ENCODE results near the gene ITGAD. TPM values are rescaled to one million over a fixed set of nuclear protein-coding genes. Genes with fewer than 3 reads are reported as not detected.

ITGAD gene
- total and polyA plus RNA-seq, 2 of the 8 experiments (the other 6 are each of a cell fraction or from before 2014, with no cell fraction given) = 0.06 TPM; not detected in 1

DNA sequence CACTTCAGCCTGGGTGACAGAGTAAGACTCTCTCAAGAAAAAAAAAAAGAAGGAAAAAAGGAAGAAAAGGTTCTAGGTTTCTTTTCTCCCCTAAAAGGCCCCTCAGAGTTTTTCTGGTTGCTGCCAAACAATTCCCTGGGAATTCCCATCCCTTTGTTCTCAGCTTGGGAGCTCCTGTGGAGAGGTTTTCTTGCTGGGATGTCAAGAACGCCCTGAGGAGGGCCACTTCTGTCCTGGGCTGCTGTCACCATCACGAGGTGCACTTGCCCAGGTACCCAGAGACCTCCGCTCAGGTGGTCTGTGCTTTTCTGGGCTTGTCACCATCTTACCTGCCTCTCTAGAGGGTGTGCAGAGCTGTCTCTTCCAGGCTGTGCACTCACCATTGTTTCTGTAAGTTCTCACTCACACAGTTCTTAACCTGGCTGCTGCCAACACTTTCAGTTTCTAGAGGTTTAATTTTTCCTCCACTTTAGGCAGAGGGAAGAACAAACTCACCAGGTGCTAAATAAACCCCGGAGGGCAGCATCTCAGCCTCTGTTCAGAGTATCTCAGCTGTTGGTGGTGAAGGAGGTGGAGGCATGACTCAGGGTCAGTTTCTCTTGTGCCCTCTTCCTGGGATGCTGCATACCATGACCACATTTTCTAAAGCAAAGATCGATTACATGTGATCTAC lies 37.4 kb downstream of the ITGAD start:
- Histone ChIP-seq H3K56ac (replicated peaks; ENCODE audit: insufficient read length, low read depth, low read length) (no peak overlapping the region), H3K4me3 (ENCODE audit: extremely low read depth in 1 of 4, insufficient read depth in 2 of 4, low read depth in 3 of 4, low read length in 4 of 4) (no peak overlapping the region), H2BK120ac (replicated peaks; ENCODE audit: low read depth, low read length) (no peak overlapping the region), H2BK12ac (ENCODE audit: low read depth, low read length) (no peak overlapping the region), H3K36me3 (ENCODE audit: control insufficient read depth in 2 of 4, insufficient read depth in 4 of 4, low read length in 3 of 4) (no peaks in the 10 kb centered on the region), H4K8ac (ENCODE audit: extremely low read depth, insufficient read depth, low read length) (no peak overlapping the region), H2BK20ac (ENCODE audit: low read length) (no peak overlapping the region), H3K27ac (ENCODE audit: low read depth, low read length) (no peak overlapping the region), H3K18ac (ENCODE audit: extremely low read depth, low read length) (no peak overlapping the region), H3K9me3 (ENCODE audit: insufficient read depth in 2 of 2, low read depth in 1 of 2, low read length in 1 of 2) (peaks cover 5 to 6% of the 10 kb centered on the region in 2 experiments), H3K9ac (replicated peaks in 1 of 4; ENCODE audit: extremely low read depth in 1 of 4, low read depth in 3 of 4, low read length in 3 of 4) (no peak overlapping the region), H2AK5ac (ENCODE audit: low read depth, low read length) (no peak overlapping the region), H3K4me2 (ENCODE audit: insufficient read depth in 1 of 2, low read depth in 2 of 2, low read length in 2 of 2) (0 out of 4 replicates have a peak overlapping the region, but pooled peaks of 1 of the 2 experiments have one; percentile 6), H3K79me2 (ENCODE audit: control insufficient read depth in 1 of 2, insufficient read depth in 2 of 2, low read length in 2 of 2) (no peaks in the 10 kb centered on the region), H3K79me1 (ENCODE audit: low read depth, low read length) (no peaks in the 10 kb centered on the region), H3K27me3 (replicated peaks in 1 of 4; ENCODE audit: control insufficient read depth in 3 of 4, extremely low read depth in 1 of 4, insufficient read depth in 3 of 4, low read length in 3 of 4) (peaks cover 5 to 25% (median 24%) of the 10 kb centered on the region in 4 experiments), H4K20me1 (replicated peaks in 1 of 2; ENCODE audit: control insufficient read depth in 1 of 2, insufficient read depth in 2 of 2, low read length in 2 of 2) (no peaks in the 10 kb centered on the region), H4K91ac (replicated peaks; ENCODE audit: insufficient read length, low read length) (no peak overlapping the region), H3K23me2 (ENCODE audit: low read depth, low read length) (peaks cover 2% of the 10 kb centered on the region; the same call in 1 of the 2 replicates), H3K4me1 (replicated peaks in 1 of 4; ENCODE audit: control insufficient read depth in 3 of 4, insufficient read depth in 4 of 4, low read length in 3 of 4) (no peaks in the 10 kb centered on the region; a peak in 2 of 7 replicates), H2AFZ (ENCODE audit: low read length) (no peak overlapping the region), H3K14ac (ENCODE audit: insufficient read length) (no peak overlapping the region), H4K5ac (ENCODE audit: insufficient read length, low read depth, low read length) (no peak overlapping the region), H2BK5ac (ENCODE audit: low read depth, low read length) (no peak overlapping the region), H3K4ac (replicated peaks; ENCODE audit: insufficient read length, low read depth, low read length) (no peak overlapping the region), H2BK15ac (ENCODE audit: low read length) (no peak overlapping the region), H3K23ac (ENCODE audit: insufficient read length) (no peak overlapping the region)
- POLR2A ChIA-PET (ENCODE audit: partially characterized antibody) = interaction anchor here (0.6 to 2.5 kb wide), 4 partner anchors 27 to 250 kb away, joined by 3 to 10 read pairs (median 4); partner anchors contain the start of gene FUS
- FAIRE-seq (no peak), DNase-seq (ENCODE audit: low read depth in 1 of 2, low spot score in 2 of 2) (no peak)
- WGBS, 2 experiments (ENCODE audit: extremely low coverage in 1 of 2, insufficient coverage in 1 of 2, insufficient read length in 1 of 2, insufficient replicate concordance in 2 of 2, low coverage in 1 of 2, low lambda C conversion rate in 2 of 2, missing lambda C conversion rate in 1 of 2) = 60% methylated on average over 5 of the region's 5 CpGs; no CpG with 5 or more reads in 1 of the 2 experiments
- TF ChIP-seq JUND (IDR thresholded peaks at IDR 0.05; ENCODE audit: low read length) = no peak
- CTCF ChIA-PET (ENCODE audit: partially characterized antibody) = interaction anchor here (0.7 to 5.8 kb wide), 5 partner anchors 12 to 452 kb away, joined by 3 to 36 read pairs (median 3); partner anchors contain the start of genes TRIM72 and ZNF843

All from H1 (cell line).